HEK293T (cell line): ENCODE results near the gene KRTAP10-12.

Experiments
- CTBP1 ChIP-seq: fragments of 450-650 bp; IDR thresholded peaks from 2 replicates; pipeline ENCODE4 v1.6.1; 2016; ENCODE audit warnings: borderline replicate concordance
- FOXA1 ChIP-seq: fragments of 450-650 bp; IDR thresholded peaks from 2 replicates; pipeline ENCODE4 v1.6.1; 2016; ENCODE audit warnings: mild to moderate bottlenecking
- FOXK2 ChIP-seq: fragments of 450-650 bp; IDR thresholded peaks from 2 replicates; pipeline ENCODE4 v1.6.1; 2016; ENCODE audit warnings: mild to moderate bottlenecking
- FOXM1 ChIP-seq: fragments of 450-650 bp; IDR thresholded peaks from 2 replicates; pipeline ENCODE4 v1.6.1; 2017; ENCODE audit warnings: mild to moderate bottlenecking, borderline replicate concordance
- HDGF ChIP-seq: fragments of 450-650 bp; IDR thresholded peaks from 2 replicates; pipeline ENCODE4 v1.6.1; 2017; ENCODE audit warnings: antibody characterized with exemption, borderline replicate concordance
- LEF1 ChIP-seq: fragments of 450-650 bp; IDR thresholded peaks from 2 replicates; pipeline ENCODE4 v1.6.1; 2017; ENCODE audit warnings: mild to moderate bottlenecking, borderline replicate concordance
- PKNOX1 ChIP-seq: fragments of 450-650 bp; IDR thresholded peaks from 2 replicates; pipeline ENCODE4 v1.6.1; 2016
- SUZ12 ChIP-seq: fragments of 450-650 bp; IDR thresholded peaks from 2 replicates; pipeline ENCODE4 v1.6.1; 2016; ENCODE audit warnings: mild to moderate bottlenecking

GRCh38 chr21:44724196-44724595, 27.2 kb downstream of the KRTAP10-12 start:
- TF ChIP-seq FOXM1 (no peak), FOXA1 (no peak), SUZ12 (no peak), PKNOX1 (no peak), HDGF (no peak), FOXK2 (no peak), LEF1 (no peak), CTBP1 (no peak)
